KOPT-K1 (cell line): ENCODE results near the gene PGBD5.

Experiments used
- H3K27ac ChIP-seq: fragments of 200-600 bp; sonication (generic); 2 replicates; pipeline ENCODE4 v1.5.1; 2016; ENCODE audit warnings: antibody characterized with exemption, mild to moderate bottlenecking, low read depth, low read length; ENCODE audit not compliant: poor library complexity, severe bottlenecking
- H3K36me3 ChIP-seq: fragments of 200-600 bp; sonication (generic); 2 replicates; pipeline ENCODE4 v1.5.1; 2017; ENCODE audit warnings: antibody characterized with exemption, mild to moderate bottlenecking, low read length, moderate library complexity; ENCODE audit not compliant: insufficient read depth
- H3K9me3 ChIP-seq: fragments of 200-600 bp; sonication (generic); 2 replicates; pipeline ENCODE4 v1.5.1; 2017; ENCODE audit warnings: antibody characterized with exemption, low read length, mild to moderate bottlenecking; ENCODE audit not compliant: insufficient read depth, poor library complexity, severe bottlenecking

The PGBD5 gene

DNA sequence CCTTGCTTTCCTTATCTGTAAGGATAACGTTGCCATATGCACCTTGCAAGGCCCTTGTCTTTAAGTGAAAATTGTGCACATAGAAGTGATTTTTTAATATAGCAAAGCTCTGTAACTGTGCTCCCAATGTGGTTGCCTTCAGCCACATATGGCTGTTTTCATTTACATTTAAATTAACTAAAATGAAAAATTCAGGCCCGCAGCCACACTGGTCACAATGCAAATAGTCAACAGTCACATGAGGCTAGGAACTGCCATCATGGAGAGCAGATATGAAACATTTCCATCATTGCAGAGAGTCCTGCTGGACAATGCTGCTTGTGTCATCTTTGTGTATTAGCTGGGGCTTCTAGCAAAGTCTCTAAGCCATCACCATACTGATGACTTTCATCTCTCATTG, 83.4 kb downstream of the PGBD5 start:
- no peaks in the 10 kb centered on the region for H3K36me3 ChIP-seq
- no peaks in the 10 kb centered on the region for H3K9me3 ChIP-seq
- no peak overlapping the region for H3K27ac ChIP-seq

- Histone ChIP-seq H3K27ac (no peak overlapping the region), H3K36me3 (no peaks in the 10 kb centered on the region), H3K9me3 (no peaks in the 10 kb centered on the region)
Measured at GRCh38 chr1:230342019-230342418, 84.1 kb downstream of the PGBD5 start.

DNA sequence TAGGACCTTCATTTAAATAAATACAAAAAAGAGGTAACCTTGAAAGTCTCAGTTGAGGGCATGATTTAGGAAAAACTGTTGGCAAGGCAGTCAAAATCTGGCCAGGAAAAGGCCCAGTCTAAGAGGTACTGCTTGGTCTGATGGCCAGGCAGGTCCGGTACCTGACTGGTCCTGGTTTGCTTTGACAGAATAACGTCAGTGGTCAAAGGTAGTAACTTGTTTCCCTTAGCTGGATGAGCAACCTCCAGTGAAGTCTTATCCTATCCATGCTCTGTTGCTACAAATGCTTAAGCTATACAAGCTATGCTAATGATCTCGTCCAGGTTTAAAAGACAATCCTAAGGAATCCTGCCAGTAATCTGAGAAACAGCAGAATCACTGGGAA, 85.0 kb downstream of the PGBD5 start:
- Histone ChIP-seq H3K36me3 (no peaks in the 10 kb centered on the region), H3K9me3 (no peaks in the 10 kb centered on the region), H3K27ac (no peak overlapping the region)

DNA sequence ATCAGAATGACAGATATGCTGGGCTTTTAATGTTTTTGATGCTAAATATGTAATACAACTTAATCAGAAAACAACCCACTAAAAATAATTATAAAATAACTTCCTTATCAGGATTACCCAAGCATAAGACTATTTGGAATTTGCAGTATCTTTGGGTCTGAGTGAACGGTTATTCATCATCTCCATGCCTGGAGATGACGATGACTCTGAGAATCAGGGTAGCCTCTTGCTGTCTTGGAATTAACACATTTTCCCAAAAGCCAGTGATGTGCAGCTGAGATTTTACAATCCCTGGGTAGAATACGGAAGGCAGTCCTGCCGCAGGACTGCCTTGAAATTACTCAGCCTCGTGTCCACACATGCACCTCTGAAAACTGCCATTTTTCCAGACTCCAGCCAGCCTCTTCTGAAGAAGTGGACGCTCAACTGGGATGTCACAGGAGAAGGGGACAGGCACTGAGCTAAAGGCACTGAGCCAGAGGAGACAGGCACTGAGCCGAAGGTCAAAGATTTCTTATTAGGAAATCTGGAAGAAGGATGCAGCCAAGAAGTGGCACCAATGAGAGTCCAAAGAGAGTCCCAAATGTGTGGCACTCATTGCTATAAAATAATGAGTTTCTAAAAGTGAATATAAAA, 85.5 kb downstream of the PGBD5 start:
- H3K36me3 ChIP-seq = no peaks in the 10 kb centered on the region

GRCh38 chr1:230339033-230339432, 87.1 kb downstream of the PGBD5 start:
- no peaks in the 10 kb centered on the region for H3K36me3 ChIP-seq
- H3K27ac ChIP-seq = no peak overlapping the region
- H3K9me3 ChIP-seq = no peaks in the 10 kb centered on the region

More for the DNA sequence above, 85.5 kb downstream of the PGBD5 start:
- Histone ChIP-seq H3K9me3 (no peaks in the 10 kb centered on the region), H3K27ac (no peak overlapping the region)

- Histone ChIP-seq H3K36me3 (no peaks in the 10 kb centered on the region), H3K27ac (no peak overlapping the region)
Measured at GRCh38 chr1:230337266-230337665, 88.9 kb downstream of the PGBD5 start.

GRCh38 chr1:230335861-230336522, 90.1 kb downstream of the PGBD5 start:
- H3K27ac ChIP-seq = no peak overlapping the region
- H3K36me3 ChIP-seq = no peaks in the 10 kb centered on the region
- H3K9me3 ChIP-seq = no peaks in the 10 kb centered on the region

More at GRCh38 chr1:230337266-230337665, 88.9 kb downstream of the PGBD5 start:
- no peaks in the 10 kb centered on the region for H3K9me3 ChIP-seq

DNA sequence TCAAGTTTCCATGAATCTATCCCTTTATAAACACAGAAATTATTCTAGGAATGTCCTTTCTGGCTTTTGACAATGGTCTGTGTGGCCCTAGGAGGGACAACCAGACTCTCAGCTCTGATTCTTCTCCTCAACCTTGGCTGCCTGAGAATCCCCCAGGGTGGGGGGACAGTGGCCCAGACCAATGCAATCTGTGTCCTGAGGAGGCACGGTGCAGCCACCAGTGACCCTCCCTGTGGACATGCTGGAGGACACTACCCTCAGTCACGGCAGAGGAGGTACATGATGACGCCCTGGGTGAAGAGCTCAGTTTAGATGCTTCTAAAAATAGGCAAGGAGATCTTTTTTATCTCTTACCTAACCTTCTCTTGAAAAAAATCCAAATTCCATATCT, 91.7 kb downstream of the PGBD5 start:
- H3K27ac ChIP-seq = no peak overlapping the region
- no peaks in the 10 kb centered on the region for H3K36me3 ChIP-seq
- no peaks in the 10 kb centered on the region for H3K9me3 ChIP-seq

DNA sequence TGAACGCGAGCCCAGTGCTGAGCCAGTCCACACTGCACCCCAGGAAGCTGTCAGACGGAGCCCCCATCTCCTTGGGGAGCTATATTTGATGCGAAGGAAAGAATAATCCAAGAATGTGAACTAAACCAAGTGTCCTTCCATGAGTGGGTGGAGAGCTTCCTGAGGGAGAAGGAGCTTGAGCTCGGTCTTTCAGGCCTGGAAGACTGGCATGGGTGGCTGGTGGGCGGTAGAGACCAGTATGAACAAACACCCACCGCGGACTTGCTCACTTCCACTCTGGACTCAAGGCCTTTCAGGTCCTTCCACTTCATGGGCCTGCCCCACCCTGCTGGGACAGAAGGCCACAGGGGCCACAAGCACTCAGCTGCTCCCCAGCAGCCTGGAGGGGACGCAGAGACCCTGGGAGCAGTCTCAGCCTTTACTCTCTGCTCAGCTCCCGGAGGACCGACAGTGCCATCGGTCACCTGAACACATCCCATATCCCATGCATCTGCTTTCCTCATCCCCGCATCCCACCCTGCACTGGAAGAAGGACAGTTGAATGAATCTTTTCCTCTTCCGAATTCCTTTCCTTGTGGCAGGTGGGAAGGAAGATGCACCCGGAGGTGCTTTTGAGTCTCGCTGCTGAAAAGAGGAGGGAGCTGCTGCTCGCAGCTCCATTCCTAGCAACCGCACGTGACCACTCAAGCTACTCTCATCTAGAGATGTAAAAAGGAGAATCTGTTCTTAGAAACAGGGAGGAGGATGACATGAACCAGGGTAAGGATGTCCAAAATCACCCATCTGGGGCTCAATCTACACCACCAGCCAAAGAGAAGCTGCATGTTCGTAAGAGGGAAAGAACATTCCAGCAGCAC, 92.3 kb downstream of the PGBD5 start:
- H3K27ac ChIP-seq = no peak overlapping the region

GRCh38 chr1:230332575-230333066, 93.5 kb downstream of the PGBD5 start:
- Histone ChIP-seq H3K27ac (no peak overlapping the region), H3K36me3 (no peaks in the 10 kb centered on the region), H3K9me3 (no peaks in the 10 kb centered on the region)

More for the DNA sequence above, 92.3 kb downstream of the PGBD5 start:
- Histone ChIP-seq H3K9me3 (no peaks in the 10 kb centered on the region), H3K36me3 (no peaks in the 10 kb centered on the region)

GRCh38 chr1:230332061-230332460, 94.1 kb downstream of the PGBD5 start:
- H3K36me3 ChIP-seq = no peaks in the 10 kb centered on the region
- H3K9me3 ChIP-seq = no peaks in the 10 kb centered on the region
- no peak overlapping the region for H3K27ac ChIP-seq

DNA sequence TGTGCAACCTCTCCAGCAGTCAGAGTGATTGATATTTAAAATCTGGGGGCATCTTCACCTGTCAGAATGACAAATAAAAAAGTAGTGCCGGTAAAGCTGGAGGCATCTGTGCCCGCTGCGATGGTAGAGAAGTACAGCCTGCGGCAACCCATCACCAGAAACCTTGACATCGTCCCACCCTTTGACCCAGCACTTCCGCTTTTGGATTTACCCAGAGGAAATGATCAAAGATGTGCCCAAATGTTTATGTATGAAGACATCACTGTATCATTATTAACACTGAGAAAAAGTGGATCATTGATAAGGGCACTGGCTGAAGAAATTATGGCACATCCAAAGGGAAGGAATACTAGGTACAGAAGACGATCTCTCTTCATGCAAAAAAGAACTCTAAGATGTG, 96.0 kb downstream of the PGBD5 start:
- H3K9me3 ChIP-seq = no peaks in the 10 kb centered on the region
- no peaks in the 10 kb centered on the region for H3K36me3 ChIP-seq
- H3K27ac ChIP-seq = no peak overlapping the region

DNA sequence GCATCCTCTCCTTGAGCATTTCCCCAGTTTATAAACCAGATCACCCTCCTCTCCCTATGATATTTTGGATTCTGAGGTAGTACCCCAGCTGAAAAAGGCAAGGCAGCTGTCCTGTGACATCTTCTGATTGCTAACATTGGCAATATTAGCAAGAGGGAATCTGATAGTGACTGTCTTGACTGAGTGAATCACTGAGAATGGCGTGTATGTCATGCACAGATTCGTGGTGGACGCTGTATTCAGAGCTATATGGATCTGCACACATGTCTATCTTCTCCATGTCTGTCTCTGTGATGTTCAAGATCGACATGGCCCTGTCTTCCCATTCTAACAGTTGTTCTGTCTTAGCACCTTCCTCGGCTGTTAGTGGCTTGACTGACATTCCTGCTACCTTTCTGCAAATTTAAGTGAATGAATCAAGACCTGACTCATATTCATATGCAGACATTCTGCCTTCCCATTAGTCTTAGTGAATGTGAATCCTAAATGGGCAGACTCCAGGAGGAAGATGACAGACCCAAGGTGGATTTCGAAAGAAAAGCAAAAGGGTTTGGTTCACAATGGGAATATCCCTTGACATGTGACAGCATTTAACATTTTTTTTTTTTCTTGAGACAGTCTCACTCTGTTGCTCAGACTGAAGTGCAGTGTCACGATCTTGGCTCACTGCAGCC, 97.7 kb downstream of the PGBD5 start:
- no peaks in the 10 kb centered on the region for H3K36me3 ChIP-seq
- H3K27ac ChIP-seq = no peak overlapping the region
- H3K9me3 ChIP-seq = no peaks in the 10 kb centered on the region

- Histone ChIP-seq H3K36me3 (no peaks in the 10 kb centered on the region), H3K9me3 (no peaks in the 10 kb centered on the region), H3K27ac (no peak overlapping the region)
Measured at GRCh38 chr1:230327892-230328284, 98.2 kb downstream of the PGBD5 start.
